GM21367 (cell line): ENCODE data around the gene IRAK3.
"Not testable (repeated sequence)": the region's sequence is repeated elsewhere in the genome, so short reads cannot be mapped to it uniquely, and the experiment has no call there.

Experiments used
- ATAC-seq: cut with Tn5 transposase; IDR thresholded peaks from one replicate; pipeline ENCODE4 v1.9.1; 2021; ENCODE audit not compliant: unreplicated experiment

IRAK3 gene

GRCh38 chr12:66169221-66170170, 19.5 kb upstream of the IRAK3 start, which contains the start of gene TMBIM4:
Gene TMBIM4, minus strand, starts transcription at chr12:66169996. Its CDS starts 45 bp downstream, at chr12:66169951.
- peak; percentile 78 for ATAC-seq

- ATAC-seq = no peak
Measured at GRCh38 chr12:66170606-66171005, 18.4 kb upstream of the IRAK3 start.

- not testable (repeated sequence) for ATAC-seq
Measured at GRCh38 chr12:66174391-66175325, 14.4 kb upstream of the IRAK3 start.

- ATAC-seq = no peak
Measured at GRCh38 chr12:66176105-66176900, 12.7 kb upstream of the IRAK3 start.

- ATAC-seq = no peak
Measured at GRCh38 chr12:66182956-66183355, 6.1 kb upstream of the IRAK3 start.

GRCh38 chr12:66184822-66185221, 4.2 kb upstream of the IRAK3 start:
- not testable (repeated sequence) for ATAC-seq

- no peak for ATAC-seq
Measured at GRCh38 chr12:66187036-66187435, 2.0 kb upstream of the IRAK3 start.

GRCh38 chr12:66187821-66188220, 1.2 kb upstream of the IRAK3 start:
- no peak for ATAC-seq

- ATAC-seq = no peak
Measured at GRCh38 chr12:66189486-66189843, 451 bp downstream of the IRAK3 start.

GRCh38 chr12:66189889-66190288, 875 bp downstream of the IRAK3 start:
- ATAC-seq = no peak

GRCh38 chr12:66190519-66191370, 1.7 kb downstream of the IRAK3 start:
- ATAC-seq = no peak

- no peak for ATAC-seq
Measured at GRCh38 chr12:66191547-66192126, 2.6 kb downstream of the IRAK3 start.

GRCh38 chr12:66194122-66194521, 5.1 kb downstream of the IRAK3 start:
- ATAC-seq = no peak

GRCh38 chr12:66195242-66195641, 6.2 kb downstream of the IRAK3 start:
- no peak for ATAC-seq

GRCh38 chr12:66196806-66197205, 7.8 kb downstream of the IRAK3 start:
- ATAC-seq = peak; percentile 91

GRCh38 chr12:66197495-66197921, 8.5 kb downstream of the IRAK3 start:
- no peak for ATAC-seq

GRCh38 chr12:66199141-66199540, 10.1 kb downstream of the IRAK3 start:
- ATAC-seq = no peak

GRCh38 chr12:66199831-66200509, 11.0 kb downstream of the IRAK3 start:
- ATAC-seq = no peak

GRCh38 chr12:66203820-66204219, 14.8 kb downstream of the IRAK3 start:
- no peak for ATAC-seq
